Measurements from ENCODE around the gene SIM2. TPM values are rescaled to one million over a fixed set of nuclear protein-coding genes. Genes with fewer than 3 reads are reported as not detected.

The SIM2 gene
- total RNA-seq, 1 experiment from 2014 or later: not detected

- Histone ChIP-seq H2AFZ (ENCODE audit: low read length) (no peak overlapping the region), H3T11ph (ENCODE audit: low read length) (no peak overlapping the region), H2BK5ac (ENCODE audit: insufficient read length, low read length) (no peak overlapping the region), H2BK20ac (ENCODE audit: low read depth, low read length, poor library complexity, severe bottlenecking) (no peak overlapping the region), H2BK120ac (ENCODE audit: low read depth, low read length, poor library complexity, severe bottlenecking) (no peak overlapping the region), H4K91ac (ENCODE audit: insufficient read length, low read depth, low read length) (no peak overlapping the region), H3K27me3 (ENCODE audit: insufficient read depth, low read length) (no peaks in the 10 kb centered on the region), H3K18ac (ENCODE audit: insufficient read length, low read depth, low read length) (no peak overlapping the region), H3K56ac (ENCODE audit: insufficient read length, low read depth, low read length) (no peak overlapping the region), H3K27ac (ENCODE audit: insufficient read length, low read depth, low read length) (no peak overlapping the region), H2BK15ac (ENCODE audit: low read depth, low read length) (no peak overlapping the region), H4K8ac (replicated peaks; ENCODE audit: insufficient read length, low read depth, low read length) (no peak overlapping the region), H3K4me2 (ENCODE audit: insufficient read depth, insufficient read length, low read length) (no peak overlapping the region), H4K5ac (ENCODE audit: insufficient read length, low read depth, low read length) (no peak overlapping the region), H3K23me2 (ENCODE audit: insufficient read length, low read depth, low read length, poor library complexity, severe bottlenecking) (no peaks in the 10 kb centered on the region), H3K4me1 (ENCODE audit: insufficient read depth, low read length) (peaks cover 7% of the 10 kb centered on the region; the same call in 1 of the 2 replicates), H3K4ac (ENCODE audit: low read depth, low read length) (no peak overlapping the region), H2BK12ac (ENCODE audit: insufficient read length, low read depth, low read length) (no peak overlapping the region), H3K9me3 (ENCODE audit: control insufficient read depth, low read depth, low read length) (no peaks in the 10 kb centered on the region), H4K20me1 (ENCODE audit: control insufficient read depth, insufficient read depth, insufficient read length) (no peaks in the 10 kb centered on the region), H3K9ac (ENCODE audit: extremely low read depth, insufficient read length, low read length) (no peak overlapping the region), H3K79me2 (ENCODE audit: insufficient read depth, low read length) (no peaks in the 10 kb centered on the region), H3K79me1 (ENCODE audit: insufficient read depth, low read depth, low read length, poor library complexity, severe bottlenecking) (no peaks in the 10 kb centered on the region), H3K23ac (ENCODE audit: insufficient read length, low read depth, low read length) (no peak overlapping the region), H3K14ac (ENCODE audit: insufficient read depth, low read length) (no peak overlapping the region), H2AK5ac (ENCODE audit: insufficient read length, low read length) (no peak overlapping the region)
- Mint-ChIP-seq H3K27me3 (ENCODE audit: low read depth) (no peaks in the 10 kb centered on the region), H3K27ac (no peak overlapping the region), H3K36me3 (ENCODE audit: insufficient read depth in 1 of 3, low read depth in 3 of 3) (no peaks in the 10 kb centered on the region; a peak in 1 of 7 replicates), H3K9me3 (no peaks in the 10 kb centered on the region; a peak in 1 of 5 replicates), H3K4me3 (no peak overlapping the region), H3K4me1 (peaks cover 11 to 20% of the 10 kb centered on the region in 2 experiments)
- no peak for DNase-seq
- no peak for TF ChIP-seq CTCF (conservative IDR thresholded peaks at IDR 0.05)
- no CpG with 5 or more reads among the region's 6 CpGs for WGBS (ENCODE audit: extremely low coverage, insufficient read length, low lambda C conversion rate)
Observed at GRCh38 chr21:36792505-36792967, 93.6 kb downstream of the SIM2 start.

Measured in H9 (cell line).